Neuronal stem cell (in vitro differentiated cells): ENCODE results near the gene GNAS.
A peak's percentile ranks its signal among the peaks of the same experiment; 100 is the strongest.

Experiments used
- DNase-seq: peaks from one replicate; pipeline ENCODE4 v3.0.0-alpha.2; 2013; ENCODE audit warnings: low spot score
- H2AFZ ChIP-seq: one replicate; pipeline ENCODE4 v1.6.1; 2013; ENCODE audit warnings: mild to moderate bottlenecking, low read length, inconsistent platforms
- H2AK5ac ChIP-seq: 2 replicates; pipeline ENCODE4 v1.6.1; 2013; ENCODE audit warnings: low read depth, mild to moderate bottlenecking, inconsistent platforms, low read length, moderate library complexity, mixed read lengths
- H2BK120ac ChIP-seq: 2 replicates; pipeline ENCODE4 v1.6.1; 2013; ENCODE audit warnings: low read depth, mild to moderate bottlenecking, inconsistent platforms, low read length, moderate library complexity, mixed read lengths
- H2BK12ac ChIP-seq: one replicate; pipeline ENCODE4 v1.6.1; 2013; ENCODE audit warnings: low read length, inconsistent platforms
- H2BK15ac ChIP-seq: 2 replicates; pipeline ENCODE4 v1.6.1; 2013; ENCODE audit warnings: mild to moderate bottlenecking, low read length, inconsistent platforms, mixed read lengths
- H2BK5ac ChIP-seq: one replicate; pipeline ENCODE4 v1.6.1; 2013; ENCODE audit warnings: inconsistent platforms, mild to moderate bottlenecking, low read length, moderate library complexity
- H3K14ac ChIP-seq: one replicate; pipeline ENCODE4 v1.6.1; 2013; ENCODE audit warnings: low read length, inconsistent platforms
- H3K18ac ChIP-seq: 2 replicates; pipeline ENCODE4 v1.6.1; 2013; ENCODE audit warnings: low read length, inconsistent platforms
- H3K23ac ChIP-seq: 2 replicates; pipeline ENCODE4 v1.6.1; 2013; ENCODE audit warnings: low read depth, mild to moderate bottlenecking, mixed read lengths, low read length, inconsistent platforms; ENCODE audit not compliant: poor library complexity
- H3K27ac ChIP-seq: replicated peaks from 3 replicates; pipeline ENCODE4 v1.5.1; 2013; ENCODE audit warnings: low read length, inconsistent platforms
- H3K27me3 ChIP-seq, 3 experiments: 2 replicates each; pipeline ENCODE4 v1.6.1; 2013; ENCODE audit warnings: low read length in 3 of 3, mild to moderate bottlenecking in 2 of 3, inconsistent platforms in 1 of 3, low read depth in 1 of 3, mixed read lengths in 1 of 3, moderate library complexity in 1 of 3; ENCODE audit not compliant: control insufficient read depth in 3 of 3, insufficient read depth in 3 of 3
- H3K36me3 ChIP-seq, 2 donors: replicated peaks in 1 of 2; 2 replicates each; pipeline ENCODE4 v1.6.1; 2013; ENCODE audit warnings: low read length in 2 of 2; ENCODE audit not compliant: control insufficient read depth in 2 of 2, insufficient read depth in 2 of 2
- H3K4ac ChIP-seq: 2 replicates; pipeline ENCODE4 v1.6.1; 2013; ENCODE audit warnings: inconsistent platforms, mild to moderate bottlenecking, low read length, moderate library complexity
- H3K4me1 ChIP-seq, 2 donors: 1 replicate in 1 of 2; 2 replicates in 1 of 2; pipeline ENCODE4 v1.6.1; 2013; ENCODE audit warnings: low read length in 2 of 2, low read depth in 1 of 2; ENCODE audit not compliant: control insufficient read depth in 2 of 2, insufficient read depth in 1 of 2
- H3K4me2 ChIP-seq: one replicate; pipeline ENCODE4 v1.6.1; 2013; ENCODE audit warnings: mild to moderate bottlenecking, low read length, inconsistent platforms; ENCODE audit not compliant: insufficient read depth, poor library complexity, severe bottlenecking
- H3K4me3 ChIP-seq, 2 donors: 2 replicates each; pipeline ENCODE4 v1.5.1; 2013; ENCODE audit warnings: low read length in 2 of 2, mild to moderate bottlenecking in 2 of 2, inconsistent platforms in 1 of 2, moderate library complexity in 1 of 2
- H3K79me1 ChIP-seq: one replicate; pipeline ENCODE4 v1.6.1; 2013; ENCODE audit warnings: low read depth, mild to moderate bottlenecking, inconsistent platforms, low read length, moderate library complexity
- H3K9ac ChIP-seq: one replicate; pipeline ENCODE4 v1.6.1; 2013; ENCODE audit warnings: mild to moderate bottlenecking, low read depth, low read length, inconsistent platforms; ENCODE audit not compliant: poor library complexity
- H3K9me3 ChIP-seq, 2 donors: replicated peaks in 1 of 2; 2 replicates each; pipeline versions ENCODE3 to v1.6.1; 2013; ENCODE audit warnings: low read length in 2 of 2, mild to moderate bottlenecking in 2 of 2, inconsistent platforms in 1 of 2, low read depth in 1 of 2, mixed read lengths in 1 of 2, moderate library complexity in 1 of 2; ENCODE audit not compliant: control insufficient read depth in 2 of 2, insufficient read depth in 1 of 2
- H4K8ac ChIP-seq: one replicate; pipeline ENCODE4 v1.6.1; 2013; ENCODE audit warnings: low read depth, mild to moderate bottlenecking, inconsistent platforms, low read length, moderate library complexity
- H4K91ac ChIP-seq: one replicate; pipeline ENCODE4 v1.6.1; 2013; ENCODE audit warnings: low read length, low read depth, mild to moderate bottlenecking, inconsistent platforms; ENCODE audit not compliant: poor library complexity
- WGBS, 2 donors: extraction: QIAGEN DNeasy Blood & Tissue Kit; methylation state at CpG; one replicate each; pipeline ENCODE4 v1.1.7; 2013; ENCODE audit warnings: missing lambda C conversion rate in 2 of 2, mixed read lengths in 1 of 2; ENCODE audit not compliant: insufficient read length in 2 of 2, insufficient replicate concordance in 1 of 2; ENCODE audit errors: extremely low coverage in 2 of 2; 5-methylcytosine and 5-hydroxymethylcytosine counted together

Gene GNAS

DNA sequence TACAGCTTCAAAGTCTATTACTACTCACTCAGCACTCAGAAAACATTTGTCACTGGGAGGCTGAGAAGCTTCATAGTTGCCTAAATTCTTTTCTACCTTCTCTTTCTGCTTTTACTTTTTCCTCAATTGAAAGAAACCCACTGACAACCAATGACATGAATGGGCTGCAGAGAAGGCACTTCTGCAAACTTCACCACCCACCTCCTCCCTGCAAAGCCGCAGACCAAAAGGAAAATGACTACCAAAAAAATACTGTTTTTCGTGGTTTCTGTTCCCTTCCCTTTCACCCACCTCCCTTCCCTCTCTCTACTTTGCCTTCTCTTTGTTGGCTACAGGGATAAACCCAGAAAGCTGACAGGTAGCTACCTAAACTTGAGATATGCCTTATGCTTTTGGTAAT, 5.1 kb upstream of the GNAS start:
- Histone ChIP-seq H2BK15ac (no peak overlapping the region), H3K9ac (no peak overlapping the region), H3K4me3 (no peak overlapping the region), H3K36me3 (no peaks in the 10 kb centered on the region), H3K27ac (no peak overlapping the region), H3K9me3 (peaks cover 2 to 11% of the 10 kb centered on the region in 2 donors), H2AK5ac (no peak overlapping the region), H2BK120ac (no peak overlapping the region), H3K79me1 (peaks cover 2% of the 10 kb centered on the region), H2BK12ac (no peak overlapping the region), H3K4me2 (no peak overlapping the region), H3K23ac (no peak overlapping the region), H3K14ac (no peak overlapping the region), H3K4me1 (peaks cover 0 to 10% of the 10 kb centered on the region in 2 donors), H3K4ac (no peak overlapping the region), H3K18ac (no peak overlapping the region), H2AFZ (no peak overlapping the region), H3K27me3 (peaks cover 8 to 99% (median 26%) of the 10 kb centered on the region in 3 experiments), H4K8ac (no peak overlapping the region), H4K91ac (no peak overlapping the region), H2BK5ac (no peak overlapping the region)
- no peak for DNase-seq
- WGBS, 2 donors, result no CpG with 5 or more reads among the region's 2 CpGs

DNA sequence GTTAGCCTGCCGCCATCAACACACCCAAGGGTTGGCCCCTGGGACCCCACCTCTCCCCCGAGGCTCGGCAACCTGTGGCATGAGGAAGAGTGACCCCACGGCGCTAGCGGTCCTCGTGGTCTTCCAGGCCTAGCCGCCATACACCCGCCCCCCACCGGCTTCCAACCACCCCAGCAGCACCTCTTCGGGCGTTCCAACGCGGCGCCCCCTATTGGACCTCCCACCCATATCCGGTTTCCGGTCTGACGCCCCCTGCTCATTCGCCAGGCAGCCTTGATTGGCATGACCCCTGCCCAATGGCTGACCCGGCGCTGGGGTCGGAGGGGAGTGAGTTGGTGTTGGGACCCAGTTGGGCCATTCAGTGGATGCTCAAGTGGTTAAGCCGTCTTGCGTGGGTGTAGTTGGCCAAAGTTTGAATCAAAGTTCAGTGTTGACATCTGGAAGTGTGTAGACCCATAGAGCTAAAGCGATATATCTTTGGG, 1.8 kb upstream of the GNAS start, which contains the start of gene GNAS-AS1:
GNAS-AS1 (minus strand) TSS at position 210 of the 482 bp plus-strand sequence.
- peaks cover 3 to 11% of the 10 kb centered on the region in 2 donors for H3K9me3 ChIP-seq
- H4K91ac ChIP-seq, result no peak within 1 kb of the TSS
- peak within 1 kb of the TSS; percentile 80 for H3K9ac ChIP-seq
- no peak within 1 kb of the TSS for H3K4ac ChIP-seq
- peak within 1 kb of the TSS; percentile 77 for H3K23ac ChIP-seq
- no peak within 1 kb of the TSS for H2AFZ ChIP-seq
- no peak within 1 kb of the TSS for H2BK120ac ChIP-seq
- peak within 1 kb of the TSS; percentile 66 for H3K4me2 ChIP-seq
- no peak within 1 kb of the TSS for H2BK12ac ChIP-seq
- H3K14ac ChIP-seq, result no peak within 1 kb of the TSS
- peak within 1 kb of the TSS; percentile 14 for H2BK5ac ChIP-seq
- peak within 1 kb of the TSS; percentile 72 for H2AK5ac ChIP-seq
- H3K18ac ChIP-seq, result peak within 1 kb of the TSS; percentile 68
- H3K79me1 ChIP-seq, result peaks cover 3% of the 10 kb centered on the region
- peak within 1 kb of the TSS; percentile 22 to 93 for H3K4me3 ChIP-seq
- DNase-seq, result peak; percentile 78
- peak within 1 kb of the TSS; percentile 70 for H2BK15ac ChIP-seq
- H3K27me3 ChIP-seq, result peaks cover 15 to 96% (median 45%) of the 10 kb centered on the region in 3 experiments
- H3K4me1 ChIP-seq, result peaks cover 0 to 6% of the 10 kb centered on the region in 2 donors
- H4K8ac ChIP-seq, result no peak within 1 kb of the TSS
- H3K36me3 ChIP-seq, result no peaks in the 10 kb centered on the region
- WGBS, 2 donors, result no CpG with 5 or more reads among the region's 25 CpGs
- no peak within 1 kb of the TSS for H3K27ac ChIP-seq

DNA sequence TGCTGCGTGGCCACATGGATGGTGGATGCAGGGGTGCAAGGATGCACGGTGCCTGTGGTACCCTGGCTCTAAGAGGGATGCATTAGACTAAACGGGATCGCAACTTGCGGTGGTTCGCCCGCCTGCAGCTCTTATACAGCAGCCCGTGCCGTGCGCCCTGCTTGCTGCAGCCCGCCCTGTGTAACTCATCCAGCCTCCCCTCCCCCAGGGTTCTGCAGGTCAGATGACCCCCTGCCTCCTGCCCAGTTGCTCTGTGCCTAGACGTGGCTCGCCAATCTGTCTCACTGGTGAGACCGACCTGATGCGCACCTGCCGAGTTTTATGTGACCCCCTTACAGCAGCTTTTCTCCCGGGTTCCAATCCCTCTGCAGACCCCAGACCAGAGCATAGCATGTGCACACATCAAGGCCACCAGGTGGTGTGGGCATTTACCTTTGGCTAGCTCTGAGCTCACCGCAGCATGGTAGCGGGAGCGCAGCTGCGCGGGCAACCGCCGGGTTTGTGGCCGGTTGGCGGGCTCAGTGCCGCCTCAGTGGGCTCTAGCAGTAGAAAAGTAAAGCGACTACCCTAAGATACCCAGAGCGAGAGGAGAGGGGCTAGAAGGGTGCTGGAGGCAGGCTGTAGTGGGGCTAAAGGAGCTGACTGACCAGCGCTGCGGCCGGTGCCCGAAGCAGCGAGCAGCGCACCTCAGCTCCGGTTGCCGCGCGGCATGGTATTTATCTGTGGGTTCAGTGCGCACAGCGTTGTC, 1.1 kb upstream of the GNAS start:
- Histone ChIP-seq H2BK120ac (no peak overlapping the region), H3K14ac (no peak overlapping the region), H2BK12ac (no peak overlapping the region), H3K18ac (peak overlapping the region; percentile 68), H3K79me1 (peaks cover 4% of the 10 kb centered on the region), H3K4me1 (peaks cover 0 to 6% of the 10 kb centered on the region in 2 donors), H2BK15ac (peak overlapping the region; percentile 70), H3K4ac (no peak overlapping the region), H3K9ac (peak overlapping the region; percentile 80), H4K91ac (no peak overlapping the region), H3K4me2 (peak overlapping the region; percentile 66), H3K27me3 (peaks cover 17 to 96% (median 51%) of the 10 kb centered on the region in 3 experiments), H3K23ac (peak overlapping the region; percentile 77), H4K8ac (no peak overlapping the region), H3K27ac (no peak overlapping the region), H2AFZ (no peak overlapping the region), H2BK5ac (no peak overlapping the region), H3K9me3 (peaks cover 3 to 11% of the 10 kb centered on the region in 2 donors), H3K4me3 (peak overlapping the region in 1 of 2 donors; percentile 77), H2AK5ac (peak overlapping the region; percentile 72), H3K36me3 (no peaks in the 10 kb centered on the region)
- WGBS, 2 donors, result no CpG with 5 or more reads among the region's 41 CpGs
- no peak for DNase-seq

DNA sequence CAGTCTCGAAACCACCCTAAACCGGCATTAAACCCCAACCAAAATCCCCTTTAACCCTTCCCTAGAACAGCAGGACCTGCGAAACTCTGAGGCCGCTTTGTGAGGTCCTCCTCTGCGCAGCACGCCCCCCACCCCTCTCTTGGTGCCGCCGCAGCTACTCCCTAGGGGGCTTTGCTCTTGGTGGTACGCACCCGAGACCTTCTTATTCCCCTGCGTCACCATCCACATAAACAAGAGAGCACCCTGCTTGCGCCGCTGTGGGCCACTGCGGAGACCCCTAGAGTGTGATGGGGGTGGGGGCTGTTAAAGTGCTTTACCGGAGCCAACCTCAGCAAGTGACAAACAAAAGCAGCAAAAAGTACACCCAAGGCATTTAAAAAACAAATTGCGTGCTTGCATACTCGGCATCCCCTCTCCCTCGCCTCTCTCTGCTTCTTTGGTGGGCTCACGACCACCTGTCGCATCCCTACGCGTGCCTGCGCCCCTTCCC, 502 bp upstream of the GNAS start:
- no CpG with 5 or more reads among the region's 23 CpGs for WGBS, 2 donors
- Histone ChIP-seq H3K27ac (no peak overlapping the region), H3K18ac (peak overlapping the region; percentile 79), H3K14ac (no peak overlapping the region), H3K36me3 (no peaks in the 10 kb centered on the region), H3K4me2 (peak overlapping the region; percentile 66), H4K8ac (no peak overlapping the region), H2BK5ac (no peak overlapping the region), H3K23ac (no peak overlapping the region), H3K4me1 (peaks cover 0 to 4% of the 10 kb centered on the region in 2 donors), H2AK5ac (peak overlapping the region; percentile 68), H3K4me3 (peak overlapping the region in 1 of 2 donors; percentile 77), H3K79me1 (peaks cover 3% of the 10 kb centered on the region), H3K9ac (peak overlapping the region; percentile 51), H2BK15ac (peak overlapping the region; percentile 70), H3K9me3 (peaks cover 3 to 11% of the 10 kb centered on the region in 2 donors), H2BK12ac (no peak overlapping the region), H2BK120ac (no peak overlapping the region), H3K4ac (no peak overlapping the region), H3K27me3 (peaks cover 17 to 94% (median 55%) of the 10 kb centered on the region in 3 experiments), H2AFZ (peak overlapping the region; percentile 93), H4K91ac (no peak overlapping the region)
- DNase-seq, result no peak
